HuH-7 (cell line): ENCODE data around the gene FBXL12.
"Not testable (repeated sequence)": the region's sequence is repeated elsewhere in the genome, so short reads cannot be mapped to it uniquely, and the experiment has no call there.

Experiments
- DNase-seq: peaks from one replicate; pipeline ENCODE4 v3.0.0; 2011; ENCODE audit warnings: low spot score

The FBXL12 gene

GRCh38 chr19:9792206-9793070 is 26.4 kb downstream of the FBXL12 start:
- peak; percentile 37 for DNase-seq

DNA sequence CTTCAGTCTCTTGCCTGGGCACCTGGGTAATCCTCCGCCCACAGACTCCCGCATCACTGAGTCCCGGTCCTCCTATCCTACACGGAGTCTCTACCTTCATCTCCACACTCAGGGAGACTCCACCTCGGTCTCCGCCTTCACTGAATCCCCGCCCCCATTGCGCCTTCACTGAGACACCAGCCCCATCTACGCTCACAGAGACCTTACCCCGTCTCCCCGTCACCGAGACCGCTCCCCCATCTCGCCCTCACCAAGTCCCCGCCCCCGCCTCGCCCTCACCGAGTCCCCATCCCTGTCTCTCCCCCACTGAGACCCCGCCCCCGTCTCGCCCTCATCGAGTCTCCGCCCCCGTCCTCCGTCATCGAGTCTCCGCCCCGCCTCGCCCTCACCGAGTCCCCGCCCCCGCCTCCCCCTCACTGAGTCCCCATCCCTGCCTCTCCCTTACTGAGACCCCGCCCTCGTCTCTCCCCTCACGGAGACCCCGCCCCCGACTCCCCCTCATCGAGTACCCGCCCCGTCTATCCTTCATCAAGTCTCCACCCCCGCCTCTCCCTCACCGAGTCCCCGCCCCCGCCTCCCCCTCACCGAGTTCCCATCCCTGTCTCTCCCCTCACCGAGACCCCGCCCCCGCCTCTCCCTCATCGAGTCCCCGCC is 27.2 kb downstream of the FBXL12 start:
- peak; percentile 49 for DNase-seq

DNA sequence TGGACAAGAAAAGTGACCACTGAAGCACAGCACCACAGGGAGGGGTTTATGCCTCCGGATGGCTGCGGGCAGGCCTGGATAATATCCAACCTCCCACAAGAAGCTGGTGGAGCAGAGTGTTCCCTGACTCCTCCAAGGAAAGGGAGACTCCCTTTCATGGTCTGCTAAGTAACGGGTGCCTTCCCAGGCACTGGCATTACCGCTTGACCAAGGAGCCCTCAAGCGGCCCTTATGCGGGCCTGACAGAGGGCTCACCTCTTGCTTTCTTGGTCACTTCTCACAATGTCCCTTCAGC is 27.9 kb downstream of the FBXL12 start:
- not testable (repeated sequence) for DNase-seq

- not testable (repeated sequence) for DNase-seq
Measured at GRCh38 chr19:9789579-9789978, 29.3 kb downstream of the FBXL12 start.

DNA sequence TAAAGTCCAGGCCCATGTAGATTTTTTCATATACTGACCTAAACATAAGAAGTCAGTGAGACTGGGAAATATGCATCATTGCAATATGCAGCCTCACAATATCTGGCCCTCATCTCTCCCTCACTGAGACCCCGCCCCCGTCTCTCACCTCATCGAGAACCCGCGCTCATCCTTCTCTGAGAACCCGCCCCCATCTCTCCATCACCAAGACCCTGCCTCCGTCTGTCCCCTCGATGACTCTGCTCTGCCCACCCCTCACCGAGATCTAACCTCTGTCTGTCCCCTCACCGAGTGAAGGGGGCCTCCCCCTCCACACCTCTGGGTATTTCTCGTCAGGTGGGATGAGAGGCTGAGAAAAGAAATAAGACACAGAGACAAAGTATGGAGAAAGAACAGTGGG is 29.8 kb downstream of the FBXL12 start:
- no peak for DNase-seq

- DNase-seq, result not testable (repeated sequence)
Measured at GRCh38 chr19:9788604-9789003, 30.3 kb downstream of the FBXL12 start.

DNA sequence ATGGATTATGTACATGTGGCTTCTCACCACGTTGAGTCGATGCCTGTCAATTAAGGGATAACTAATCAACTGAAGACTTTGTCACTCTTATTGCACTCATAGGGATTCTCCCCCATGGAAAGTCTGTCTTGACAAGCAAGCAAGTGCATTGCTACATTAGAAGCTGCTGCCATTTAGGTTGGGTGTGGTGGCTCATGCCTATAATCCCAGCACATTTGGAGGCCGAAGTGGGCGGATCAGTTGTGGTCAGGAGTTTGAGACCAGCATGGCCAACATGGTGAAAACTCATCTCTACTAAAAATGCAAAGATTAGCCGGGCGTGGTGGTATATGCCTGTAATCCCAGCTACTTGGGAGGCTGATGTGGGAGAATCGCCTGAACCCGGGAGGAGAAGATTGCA is 32.1 kb downstream of the FBXL12 start:
- DNase-seq, result no peak

DNA sequence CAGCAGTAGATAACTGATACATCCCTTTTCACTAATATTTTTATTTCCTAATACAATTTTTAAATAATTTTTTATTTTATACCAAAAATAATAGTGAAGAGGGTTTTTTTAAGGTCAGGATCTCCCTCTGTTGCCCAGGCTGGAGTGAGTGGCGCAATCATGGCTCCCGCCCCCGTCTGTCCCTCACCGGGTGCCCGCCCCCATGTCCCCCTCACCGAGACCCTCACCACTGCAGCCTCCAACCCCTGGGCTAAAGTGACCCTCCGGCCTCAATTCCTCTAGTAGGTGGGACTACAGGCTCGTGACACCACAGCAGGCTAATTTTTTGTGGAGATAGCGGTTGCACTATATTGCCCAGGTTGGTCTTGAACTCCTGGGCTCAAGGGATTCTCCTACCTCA is 32.5 kb downstream of the FBXL12 start:
- DNase-seq, result no peak

- peak; percentile 86 for DNase-seq
Measured at GRCh38 chr19:9785367-9786331, 33.2 kb downstream of the FBXL12 start.

DNA sequence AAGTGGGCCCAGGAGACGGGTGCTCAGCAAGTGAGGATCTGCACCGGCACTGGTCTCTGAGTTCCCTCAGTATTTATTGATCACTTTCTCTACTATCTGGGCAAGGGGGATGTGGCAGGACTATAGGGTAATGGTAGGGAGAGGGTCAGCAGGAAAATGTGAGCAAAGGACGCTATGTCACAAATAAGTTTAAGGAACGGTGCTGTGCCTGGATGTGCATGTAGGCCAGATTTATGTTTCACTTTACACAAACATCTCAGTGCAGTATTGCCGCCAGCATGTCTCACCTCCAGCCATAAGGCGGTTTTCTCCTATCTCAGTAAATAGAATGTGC is 34.7 kb downstream of the FBXL12 start:
- not testable (repeated sequence) for DNase-seq

DNA sequence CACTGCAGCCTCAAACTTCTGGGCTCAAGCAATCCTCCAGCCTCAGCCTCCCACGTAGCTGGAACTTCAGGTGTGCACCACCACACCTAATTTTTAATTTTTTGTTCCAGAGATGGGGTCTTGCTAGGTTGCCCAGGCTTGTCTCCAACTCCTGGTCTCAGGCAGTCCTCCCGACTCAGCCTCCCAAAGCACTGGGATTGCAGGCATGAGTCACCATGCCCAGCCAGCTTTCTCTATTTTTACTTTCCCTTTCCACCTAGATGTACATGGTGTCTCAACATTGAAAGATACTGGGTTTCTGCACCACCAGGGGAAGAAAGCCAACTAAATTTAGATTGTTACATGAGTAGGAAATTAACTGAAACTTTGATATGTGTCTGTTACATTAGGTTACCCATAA is 36.5 kb downstream of the FBXL12 start:
- no peak for DNase-seq

DNA sequence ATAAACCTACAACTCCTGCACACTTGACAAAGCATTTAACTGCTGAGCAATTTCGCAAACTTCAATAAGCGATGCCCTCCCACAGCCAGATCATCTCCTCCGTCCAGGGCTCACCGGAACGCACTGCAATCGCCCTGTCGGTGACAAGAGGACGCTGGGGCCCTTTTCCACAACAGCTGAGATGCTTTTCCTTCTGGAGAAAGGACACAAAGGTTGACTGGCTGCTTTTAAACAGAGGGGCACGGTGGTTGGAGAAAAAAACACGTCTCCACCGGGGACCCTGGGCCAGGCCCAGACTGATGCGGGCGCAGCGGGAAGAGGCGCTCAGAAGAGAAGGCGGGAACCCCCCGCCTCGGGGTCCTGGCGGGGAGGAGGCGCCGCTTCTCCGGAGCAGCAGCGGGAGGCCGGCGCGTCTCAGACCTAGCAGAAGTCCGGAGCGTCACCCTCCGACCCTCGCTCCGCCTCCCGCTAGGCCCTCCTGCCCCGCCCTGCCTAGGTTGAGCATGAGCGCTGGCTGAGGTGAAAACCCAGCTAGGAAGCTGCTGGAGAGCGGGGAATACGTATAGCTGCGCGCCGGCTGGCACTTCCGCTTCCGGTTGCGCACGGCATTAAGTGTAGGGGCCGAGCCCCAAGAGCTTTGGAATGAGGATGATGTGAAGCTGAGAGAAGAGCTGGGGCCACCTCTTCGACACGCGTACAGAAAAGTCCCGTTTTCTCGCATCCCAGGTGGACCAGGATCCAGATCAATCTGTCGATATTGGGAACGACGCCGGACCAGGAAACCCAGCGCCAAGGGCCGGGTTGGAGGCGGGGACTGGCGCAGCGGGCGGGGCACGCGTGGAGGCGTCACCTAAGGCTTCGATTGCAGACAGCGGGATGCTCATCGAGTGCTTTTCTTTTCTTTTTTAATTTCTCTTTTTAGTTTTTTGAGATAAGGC is 50.4 kb downstream of the FBXL12 start, which contains the start of gene ZNF846:
TSS of gene ZNF846 (minus strand) at position 564 of the 938 bp plus-strand sequence. CDS start 3,788 bp downstream, outside the sequence.
- peak; percentile 79 for DNase-seq
